ENCODE measurements around the gene RUNX2. TPM values are rescaled to one million over a fixed set of nuclear protein-coding genes. Genes with fewer than 3 reads are reported as not detected.

RUNX2 gene
- total RNA-seq, 1 donor from 2014 or later = 26.1 TPM

DNA sequence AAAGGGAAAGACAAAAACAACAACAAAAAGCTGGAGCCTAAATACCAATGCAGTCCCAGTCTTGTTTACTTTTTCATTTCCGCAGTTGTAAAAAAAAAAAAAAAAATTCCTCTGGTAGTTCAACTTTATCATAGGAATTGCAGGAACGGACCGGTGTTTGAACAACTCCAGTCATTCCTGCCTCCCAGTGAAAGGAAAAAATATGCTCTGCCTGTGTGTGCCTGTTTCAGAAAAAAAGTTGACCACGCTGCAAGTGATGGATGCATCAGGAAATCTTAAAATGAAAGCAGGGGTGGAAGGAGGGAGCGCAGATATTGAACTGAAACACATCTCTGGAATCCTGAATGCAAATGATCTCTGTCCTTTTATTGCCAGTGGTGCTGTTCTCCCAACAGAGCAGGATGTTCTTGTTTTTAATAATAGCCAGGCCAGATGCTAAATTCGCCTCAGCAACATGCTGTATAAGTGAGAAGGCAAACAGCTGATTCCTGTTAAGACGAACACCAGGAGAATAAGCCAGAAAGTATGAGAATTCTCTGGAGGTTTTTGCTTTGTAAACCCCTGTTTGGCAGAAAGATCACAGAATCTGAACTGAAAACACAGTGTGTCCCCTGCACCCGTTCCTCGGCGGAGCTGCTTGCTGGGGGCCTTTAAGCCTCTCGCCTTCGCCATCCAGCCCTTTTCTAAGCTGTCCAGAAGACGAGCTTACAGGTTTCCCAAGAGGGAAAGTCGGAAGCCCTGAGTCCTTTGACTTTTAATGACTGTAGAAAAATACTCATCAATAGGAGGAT is 228.0 kb downstream of the RUNX2 start:
- Histone ChIP-seq H3K9me3 (ENCODE audit: insufficient read depth, low read depth, low read length) (no peaks in the 10 kb centered on the region), H3K27me3 (ENCODE audit: insufficient read depth, low read length) (no peaks in the 10 kb centered on the region), H2AFZ (ENCODE audit: low read depth, low read length) (peak overlapping the region; percentile 49), H3K27ac (ENCODE audit: low read depth, low read length) (peak overlapping the region; percentile 63), H3K4me3 (ENCODE audit: insufficient read depth, low read depth, low read length) (peak overlapping the region; percentile 35), H3K79me2 (ENCODE audit: insufficient read depth, low read length) (no peaks in the 10 kb centered on the region), H4K20me1 (ENCODE audit: insufficient read depth, low read length) (no peaks in the 10 kb centered on the region), H3K9ac (ENCODE audit: low read length) (peak overlapping the region; percentile 68), H3K4me1 (ENCODE audit: insufficient read depth, low read length) (peaks cover 21% of the 10 kb centered on the region), H3K4me2 (ENCODE audit: low read length) (peak overlapping the region; percentile 83), H3K36me3 (ENCODE audit: insufficient read depth, low read length) (no peaks in the 10 kb centered on the region)
- H3K27me3 Mint-ChIP-seq (ENCODE audit: low read depth, unreplicated experiment) = no peaks in the 10 kb centered on the region
- H3K9me3 Mint-ChIP-seq (ENCODE audit: unreplicated experiment) = no peaks in the 10 kb centered on the region
- H3K4me3 Mint-ChIP-seq (ENCODE audit: unreplicated experiment) = no peak overlapping the region
- no peak overlapping the region for H3K27ac Mint-ChIP-seq (ENCODE audit: unreplicated experiment)
- FAIRE-seq (no peak), DNase-seq (ENCODE audit: low read depth) (peak; percentile 45)
- H3K4me1 Mint-ChIP-seq (ENCODE audit: low read depth, unreplicated experiment) = peaks cover 27% of the 10 kb centered on the region
- TF ChIP-seq, protein P1, sequence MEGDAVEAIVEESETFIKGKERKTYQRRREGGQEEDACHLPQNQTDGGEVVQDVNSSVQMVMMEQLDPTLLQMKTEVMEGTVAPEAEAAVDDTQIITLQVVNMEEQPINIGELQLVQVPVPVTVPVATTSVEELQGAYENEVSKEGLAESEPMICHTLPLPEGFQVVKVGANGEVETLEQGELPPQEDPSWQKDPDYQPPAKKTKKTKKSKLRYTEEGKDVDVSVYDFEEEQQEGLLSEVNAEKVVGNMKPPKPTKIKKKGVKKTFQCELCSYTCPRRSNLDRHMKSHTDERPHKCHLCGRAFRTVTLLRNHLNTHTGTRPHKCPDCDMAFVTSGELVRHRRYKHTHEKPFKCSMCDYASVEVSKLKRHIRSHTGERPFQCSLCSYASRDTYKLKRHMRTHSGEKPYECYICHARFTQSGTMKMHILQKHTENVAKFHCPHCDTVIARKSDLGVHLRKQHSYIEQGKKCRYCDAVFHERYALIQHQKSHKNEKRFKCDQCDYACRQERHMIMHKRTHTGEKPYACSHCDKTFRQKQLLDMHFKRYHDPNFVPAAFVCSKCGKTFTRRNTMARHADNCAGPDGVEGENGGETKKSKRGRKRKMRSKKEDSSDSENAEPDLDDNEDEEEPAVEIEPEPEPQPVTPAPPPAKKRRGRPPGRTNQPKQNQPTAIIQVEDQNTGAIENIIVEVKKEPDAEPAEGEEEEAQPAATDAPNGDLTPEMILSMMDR (IDR thresholded peaks at IDR 0.05; ENCODE audit: insufficient read depth, low read depth, low read length) = no peak
- TF ChIP-seq EZH2 (IDR thresholded peaks at IDR 0.05; ENCODE audit: insufficient read depth, low read length) = no peak
- no peaks in the 10 kb centered on the region for H3K36me3 Mint-ChIP-seq (ENCODE audit: low read depth, unreplicated experiment)

DNA sequence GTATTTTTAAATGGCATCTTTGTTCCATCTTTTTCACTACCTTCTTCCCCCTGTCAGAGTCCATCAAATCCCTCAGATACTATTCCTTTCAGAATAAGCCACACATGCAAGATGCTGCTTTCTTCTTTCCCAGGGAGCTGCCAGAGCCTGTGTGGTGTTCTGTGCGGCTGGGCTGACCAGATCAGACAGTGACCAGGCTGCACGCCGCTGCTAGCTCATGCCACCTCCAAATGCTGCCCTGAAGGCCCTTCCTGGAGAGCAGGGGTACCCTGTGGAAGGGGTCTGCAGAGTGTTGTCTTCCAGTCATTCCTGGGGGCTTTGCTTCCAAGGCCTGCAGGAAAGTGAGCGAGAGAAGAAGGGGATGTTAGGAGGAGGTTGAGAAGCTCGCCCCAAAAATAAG is 228.7 kb downstream of the RUNX2 start:
- TF ChIP-seq, protein P1 (IDR thresholded peaks at IDR 0.05; ENCODE audit: insufficient read depth, low read depth, low read length) = no peak
- TF ChIP-seq EZH2 (IDR thresholded peaks at IDR 0.05; ENCODE audit: insufficient read depth, low read length) = no peak
- Mint-ChIP-seq H3K4me3 (ENCODE audit: unreplicated experiment) (no peak overlapping the region), H3K27me3 (ENCODE audit: low read depth, unreplicated experiment) (no peaks in the 10 kb centered on the region), H3K36me3 (ENCODE audit: low read depth, unreplicated experiment) (no peaks in the 10 kb centered on the region), H3K27ac (ENCODE audit: unreplicated experiment) (no peak overlapping the region), H3K9me3 (ENCODE audit: unreplicated experiment) (no peaks in the 10 kb centered on the region), H3K4me1 (ENCODE audit: low read depth, unreplicated experiment) (peaks cover 28% of the 10 kb centered on the region)
- Histone ChIP-seq H3K9ac (ENCODE audit: low read length) (peak overlapping the region; percentile 68), H3K36me3 (ENCODE audit: insufficient read depth, low read length) (no peaks in the 10 kb centered on the region), H3K27ac (ENCODE audit: low read depth, low read length) (no peak overlapping the region), H4K20me1 (ENCODE audit: insufficient read depth, low read length) (no peaks in the 10 kb centered on the region), H2AFZ (ENCODE audit: low read depth, low read length) (no peak overlapping the region), H3K79me2 (ENCODE audit: insufficient read depth, low read length) (no peaks in the 10 kb centered on the region), H3K4me3 (ENCODE audit: insufficient read depth, low read depth, low read length) (no peak overlapping the region), H3K9me3 (ENCODE audit: insufficient read depth, low read depth, low read length) (no peaks in the 10 kb centered on the region), H3K27me3 (ENCODE audit: insufficient read depth, low read length) (no peaks in the 10 kb centered on the region), H3K4me1 (ENCODE audit: insufficient read depth, low read length) (peaks cover 21% of the 10 kb centered on the region), H3K4me2 (ENCODE audit: low read length) (peak overlapping the region; percentile 83)
- DNase-seq (ENCODE audit: low read depth) (no peak), FAIRE-seq (no peak)

DNA sequence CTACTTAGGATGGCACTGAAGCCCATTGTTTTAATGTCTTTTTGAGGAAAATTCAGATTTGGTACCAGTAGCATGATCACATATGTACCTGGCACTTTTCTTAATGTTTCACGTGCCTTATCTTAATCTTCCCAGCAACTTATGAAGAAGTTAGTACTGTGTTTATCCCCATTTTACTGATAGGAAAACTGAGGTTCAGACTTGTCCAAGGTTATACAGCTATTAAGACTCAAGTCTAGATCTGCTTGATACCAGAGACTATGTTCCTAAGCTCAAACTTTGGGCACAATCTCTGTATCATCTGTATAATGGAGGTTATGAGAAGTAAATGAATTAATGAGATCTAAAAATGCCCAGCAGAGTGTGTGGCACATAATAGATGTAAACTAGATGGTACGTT is 229.3 kb downstream of the RUNX2 start:
- Mint-ChIP-seq H3K27me3 (ENCODE audit: low read depth, unreplicated experiment) (no peaks in the 10 kb centered on the region), H3K27ac (ENCODE audit: unreplicated experiment) (no peak overlapping the region), H3K36me3 (ENCODE audit: low read depth, unreplicated experiment) (no peaks in the 10 kb centered on the region), H3K4me1 (ENCODE audit: low read depth, unreplicated experiment) (peaks cover 24% of the 10 kb centered on the region), H3K9me3 (ENCODE audit: unreplicated experiment) (no peaks in the 10 kb centered on the region), H3K4me3 (ENCODE audit: unreplicated experiment) (no peak overlapping the region)
- Histone ChIP-seq H3K4me3 (ENCODE audit: insufficient read depth, low read depth, low read length) (no peak overlapping the region), H3K4me1 (ENCODE audit: insufficient read depth, low read length) (peaks cover 20% of the 10 kb centered on the region), H3K27ac (ENCODE audit: low read depth, low read length) (no peak overlapping the region), H3K4me2 (ENCODE audit: low read length) (no peak overlapping the region), H2AFZ (ENCODE audit: low read depth, low read length) (no peak overlapping the region), H3K79me2 (ENCODE audit: insufficient read depth, low read length) (no peaks in the 10 kb centered on the region), H3K27me3 (ENCODE audit: insufficient read depth, low read length) (no peaks in the 10 kb centered on the region), H3K36me3 (ENCODE audit: insufficient read depth, low read length) (no peaks in the 10 kb centered on the region), H4K20me1 (ENCODE audit: insufficient read depth, low read length) (no peaks in the 10 kb centered on the region), H3K9ac (ENCODE audit: low read length) (no peak overlapping the region), H3K9me3 (ENCODE audit: insufficient read depth, low read depth, low read length) (no peaks in the 10 kb centered on the region)
- DNase-seq (ENCODE audit: low read depth) (no peak), FAIRE-seq (peak; percentile 45)
- no peak for TF ChIP-seq EZH2 (IDR thresholded peaks at IDR 0.05; ENCODE audit: insufficient read depth, low read length)
